ENCODE results near the gene ADGRG6.

ADGRG6 gene

GRCh38 chr6:142349215-142349823 lies 47.5 kb downstream of the ADGRG6 start:
- DNase-seq (ENCODE audit: low spot score) = no peak

DNA sequence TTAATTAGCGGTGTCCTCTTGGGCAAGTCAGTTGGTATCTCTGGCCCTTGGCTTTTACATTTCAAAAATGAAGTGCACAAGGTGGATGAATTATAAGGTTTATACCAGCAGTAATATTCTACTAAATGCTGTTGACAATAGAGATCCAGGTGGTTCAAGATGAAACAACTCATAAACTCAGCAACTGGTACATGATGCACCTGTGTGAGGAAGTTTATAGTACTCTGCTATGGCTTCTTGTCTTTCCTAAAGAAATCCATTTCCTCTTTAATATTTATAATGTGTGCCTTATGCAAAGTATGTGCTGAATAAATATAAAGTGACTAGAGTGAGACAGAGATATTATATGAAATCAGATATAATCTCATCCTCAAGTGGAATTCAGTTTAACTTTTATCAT lies 48.5 kb downstream of the ADGRG6 start:
- DNase-seq (ENCODE audit: low spot score) = no peak

- no peak for DNase-seq (ENCODE audit: low spot score)
Measured at GRCh38 chr6:142353690-142354089, 51.9 kb downstream of the ADGRG6 start.

GRCh38 chr6:142354650-142355049 lies 52.8 kb downstream of the ADGRG6 start:
- no peak for DNase-seq (ENCODE audit: low spot score)

DNA sequence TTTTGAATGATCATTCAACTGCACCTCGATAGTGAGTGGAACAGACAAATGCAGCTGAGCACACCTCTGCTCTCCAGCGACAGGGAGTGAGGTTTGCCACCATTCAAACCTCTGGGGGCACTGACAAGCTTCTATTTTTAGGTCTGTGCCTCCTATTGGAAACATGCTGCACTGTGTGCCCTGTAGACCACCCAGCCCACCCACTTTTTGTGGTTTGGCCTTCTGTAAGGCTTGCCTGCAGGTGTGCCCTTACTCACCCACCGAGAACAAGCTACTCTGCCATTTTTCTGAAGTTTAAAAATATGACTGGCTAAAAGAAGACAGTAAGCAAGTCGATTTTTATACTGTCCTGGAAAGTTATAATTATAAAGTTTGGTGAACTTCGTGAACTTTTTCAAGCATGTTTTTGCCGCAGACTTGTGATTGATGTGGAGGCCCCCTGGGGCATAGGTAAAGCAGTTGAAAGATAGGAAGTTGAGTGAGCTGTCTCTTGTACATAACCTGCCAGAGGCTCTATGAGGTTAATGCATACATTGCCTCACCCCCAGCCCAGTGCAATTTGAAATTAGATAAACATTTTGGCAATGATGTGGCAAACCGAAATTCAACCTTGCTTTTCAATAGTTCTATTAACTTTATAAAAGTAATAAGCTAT lies 53.8 kb downstream of the ADGRG6 start:
- no peak for DNase-seq (ENCODE audit: low spot score)

DNA sequence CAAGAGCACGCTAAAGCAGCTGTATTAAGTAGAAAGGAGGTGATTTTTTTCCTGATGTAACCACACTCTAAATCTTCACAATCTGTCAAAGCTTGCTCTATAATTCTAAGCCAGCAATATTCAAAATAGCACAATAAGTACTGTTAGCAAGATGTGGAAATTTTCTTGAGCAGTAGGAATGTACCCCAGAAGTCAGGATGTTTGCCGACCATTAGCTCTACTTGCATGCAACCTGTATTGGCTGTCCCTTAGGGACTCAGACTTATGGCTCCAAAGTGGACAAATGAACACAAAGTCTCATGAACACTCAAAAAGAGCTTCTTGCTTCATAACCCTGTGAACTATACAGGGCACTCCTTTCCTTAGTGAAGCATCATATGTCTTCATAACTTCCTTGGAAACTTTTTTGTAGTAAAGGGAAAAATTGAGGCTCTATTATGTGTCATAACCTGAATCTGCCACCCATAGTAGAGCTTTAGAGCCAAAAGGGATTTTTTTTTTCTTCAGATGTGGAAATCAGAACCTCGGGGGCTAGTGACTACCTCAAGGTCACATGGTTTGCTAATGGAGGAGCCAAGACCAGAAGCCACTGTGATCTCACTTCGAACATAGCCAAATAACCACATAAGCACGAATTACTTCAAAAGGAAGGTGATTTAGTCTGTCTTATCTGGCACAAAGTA lies 54.5 kb downstream of the ADGRG6 start:
- DNase-seq (ENCODE audit: low spot score) = no peak

DNA sequence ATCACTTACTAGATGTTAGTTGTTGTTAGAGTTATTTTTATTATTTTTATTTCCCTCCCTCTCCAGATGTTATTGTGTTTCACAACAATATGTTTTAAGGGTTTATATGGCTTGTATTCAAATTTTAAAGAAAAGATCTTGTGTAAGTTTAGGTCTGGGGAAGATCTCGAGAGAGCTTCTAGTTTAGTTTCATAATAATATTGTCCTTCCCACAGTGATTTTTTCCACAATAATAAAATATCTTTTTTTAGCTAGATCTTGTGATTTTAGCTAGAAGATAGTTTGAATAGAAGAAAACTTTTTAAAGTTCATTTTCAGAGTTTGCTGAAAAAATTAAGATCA lies 55.0 kb downstream of the ADGRG6 start:
- DNase-seq (ENCODE audit: low spot score) = no peak

DNA sequence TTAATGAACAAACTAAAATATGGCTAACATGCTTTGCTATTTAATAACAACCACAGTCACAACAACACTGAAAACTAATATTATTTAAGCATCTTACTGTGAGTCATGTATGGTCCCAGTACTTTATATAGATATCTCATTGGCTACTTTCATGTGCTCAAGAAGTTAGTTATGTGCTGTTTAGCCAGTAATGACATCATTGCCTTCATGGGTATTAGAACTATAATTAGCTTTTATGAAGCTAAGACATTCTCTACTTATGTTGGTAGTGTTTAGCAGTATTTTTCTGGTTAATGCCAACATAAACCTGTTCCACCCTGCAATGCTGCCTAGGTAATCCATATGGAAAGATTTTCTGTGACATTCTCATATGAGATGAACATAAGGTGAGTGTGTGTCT lies 56.1 kb downstream of the ADGRG6 start:
- no peak for DNase-seq (ENCODE audit: low spot score)

DNA sequence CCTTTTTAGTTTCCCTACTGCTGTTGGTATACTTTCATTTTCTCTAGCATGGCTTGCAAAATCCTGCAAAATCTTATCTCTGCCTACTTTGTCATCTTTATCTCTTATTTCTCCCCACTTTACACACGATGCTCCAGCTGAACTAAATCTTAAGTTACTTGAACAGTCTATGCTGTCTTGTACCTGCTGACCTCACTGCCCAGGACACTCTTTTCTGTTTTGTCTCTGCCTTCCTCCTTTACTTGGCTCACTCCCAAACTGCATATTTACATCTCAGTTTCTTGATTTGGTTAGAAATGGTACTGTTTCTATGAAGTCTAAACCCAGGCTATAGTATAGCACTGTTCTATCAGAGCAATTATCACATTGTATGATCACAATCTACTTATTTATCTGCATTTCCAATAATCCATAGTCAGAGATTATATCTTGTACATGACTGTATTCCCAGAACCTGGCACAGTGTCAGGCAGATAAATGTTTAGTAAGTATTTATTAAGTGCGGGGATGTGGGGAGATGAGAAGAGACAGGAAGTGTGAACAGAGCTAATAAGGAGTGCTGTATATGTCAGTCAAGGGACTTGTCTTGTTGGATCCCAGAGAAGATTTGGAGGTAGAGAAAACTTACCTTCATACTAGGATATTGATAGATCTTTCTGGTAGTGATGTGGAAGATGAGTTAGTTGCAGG lies 57.6 kb downstream of the ADGRG6 start:
- DNase-seq (ENCODE audit: low spot score) = no peak

DNA sequence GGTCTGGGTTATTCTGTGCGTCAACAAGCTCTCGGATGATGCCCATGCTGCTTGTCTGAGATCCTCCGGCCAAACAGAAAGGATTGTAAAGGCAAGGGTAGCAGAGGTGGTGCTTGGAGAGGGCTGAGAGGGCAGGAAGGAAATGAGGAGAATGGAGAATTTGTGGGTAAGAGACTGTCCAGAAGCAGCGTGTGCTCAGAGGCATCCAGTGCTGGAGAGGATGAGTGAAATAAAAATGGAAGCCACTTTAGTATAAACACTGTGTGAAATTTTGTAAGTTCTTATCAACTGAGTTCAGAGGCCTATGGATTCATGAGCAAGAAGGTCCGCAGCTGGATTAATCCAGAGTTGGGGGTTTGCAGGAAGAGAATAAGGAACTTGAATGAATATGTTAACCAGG lies 59.5 kb downstream of the ADGRG6 start:
- no peak for DNase-seq (ENCODE audit: low spot score)

GRCh38 chr6:142361779-142362750 lies 60.3 kb downstream of the ADGRG6 start:
- no peak for DNase-seq (ENCODE audit: low spot score)

DNA sequence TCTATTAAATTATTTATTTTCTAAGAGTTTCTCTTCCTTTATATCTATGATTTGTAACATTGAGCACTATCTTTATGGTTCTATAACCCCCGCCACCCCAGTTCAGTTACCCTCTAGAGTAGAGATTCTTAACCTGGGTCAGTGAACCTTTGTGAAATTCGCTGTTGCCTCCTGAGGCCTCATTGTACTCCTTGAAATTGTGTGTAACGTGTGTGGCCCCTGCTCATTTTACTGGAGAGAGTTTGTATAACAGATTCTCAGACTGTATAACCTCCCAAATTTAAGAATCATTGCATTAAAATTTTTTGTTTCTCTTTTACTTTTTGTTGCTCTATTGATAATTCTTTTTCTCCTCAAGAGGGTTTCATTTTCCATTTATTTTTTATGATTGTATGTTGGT lies 65.3 kb downstream of the ADGRG6 start:
- DNase-seq (ENCODE audit: low spot score) = no peak

- no peak for DNase-seq (ENCODE audit: low spot score)
Measured at GRCh38 chr6:142367501-142368018, 65.8 kb downstream of the ADGRG6 start.

DNA sequence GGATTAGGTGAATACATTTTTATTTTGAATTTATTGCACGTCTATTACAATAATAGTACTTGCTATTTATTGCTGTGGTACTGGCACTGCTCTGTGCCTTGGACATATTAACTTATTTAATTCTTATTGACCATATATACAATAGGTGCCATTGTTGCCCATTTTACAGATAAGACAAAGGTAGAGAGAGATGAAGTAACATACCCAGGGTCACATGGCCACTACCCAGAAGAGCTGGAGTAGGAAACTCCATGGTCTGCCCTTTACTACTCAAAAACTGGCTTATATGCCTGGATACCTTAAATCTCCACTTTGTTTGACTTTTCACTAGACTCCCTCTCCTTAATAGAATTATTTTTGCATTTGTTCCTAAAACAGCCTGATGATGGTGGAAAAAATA lies 67.5 kb downstream of the ADGRG6 start:
- DNase-seq (ENCODE audit: low spot score) = no peak

- DNase-seq (ENCODE audit: low spot score) = no peak
Measured at GRCh38 chr6:142372348-142372747, 70.5 kb downstream of the ADGRG6 start.

DNA sequence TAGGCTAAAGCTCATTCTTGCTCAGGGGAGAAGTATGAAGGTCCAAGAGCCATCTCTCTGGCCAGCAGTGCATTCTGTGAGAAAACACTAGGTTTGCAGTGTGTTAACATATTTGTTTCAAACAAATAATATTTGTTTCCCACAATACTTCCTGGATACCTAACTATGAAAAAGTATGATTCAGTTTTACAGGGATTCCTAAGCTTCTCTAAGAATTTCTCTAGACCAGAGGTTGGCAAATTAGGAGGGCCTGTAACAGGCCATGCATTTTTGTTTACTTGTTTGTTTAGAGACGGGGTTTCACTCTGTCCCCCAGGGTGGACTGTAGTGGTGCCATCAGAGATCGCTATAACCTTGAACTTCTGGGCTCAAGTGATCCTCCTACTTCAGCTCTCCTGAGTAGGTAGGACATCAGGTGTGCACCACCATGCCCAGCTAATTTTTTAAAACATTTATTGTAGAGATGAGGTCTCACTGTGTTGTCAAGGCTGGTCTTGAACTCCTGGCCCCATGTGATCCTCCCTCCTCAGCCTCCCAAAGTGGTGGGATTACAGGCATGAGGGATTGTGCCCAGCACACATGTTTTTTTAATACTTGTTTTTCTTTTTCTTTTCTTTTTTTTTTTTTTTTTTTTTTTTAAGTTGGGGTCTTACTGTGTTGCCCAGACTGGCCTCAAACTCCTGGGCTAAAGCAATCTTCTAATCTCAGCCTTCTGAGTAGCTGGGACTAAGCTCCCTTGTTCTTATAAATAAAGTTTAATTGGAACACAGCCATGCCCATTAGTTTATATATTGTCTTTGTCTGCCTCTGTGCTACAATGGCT lies 71.7 kb downstream of the ADGRG6 start:
- no peak for DNase-seq (ENCODE audit: low spot score)

DNA sequence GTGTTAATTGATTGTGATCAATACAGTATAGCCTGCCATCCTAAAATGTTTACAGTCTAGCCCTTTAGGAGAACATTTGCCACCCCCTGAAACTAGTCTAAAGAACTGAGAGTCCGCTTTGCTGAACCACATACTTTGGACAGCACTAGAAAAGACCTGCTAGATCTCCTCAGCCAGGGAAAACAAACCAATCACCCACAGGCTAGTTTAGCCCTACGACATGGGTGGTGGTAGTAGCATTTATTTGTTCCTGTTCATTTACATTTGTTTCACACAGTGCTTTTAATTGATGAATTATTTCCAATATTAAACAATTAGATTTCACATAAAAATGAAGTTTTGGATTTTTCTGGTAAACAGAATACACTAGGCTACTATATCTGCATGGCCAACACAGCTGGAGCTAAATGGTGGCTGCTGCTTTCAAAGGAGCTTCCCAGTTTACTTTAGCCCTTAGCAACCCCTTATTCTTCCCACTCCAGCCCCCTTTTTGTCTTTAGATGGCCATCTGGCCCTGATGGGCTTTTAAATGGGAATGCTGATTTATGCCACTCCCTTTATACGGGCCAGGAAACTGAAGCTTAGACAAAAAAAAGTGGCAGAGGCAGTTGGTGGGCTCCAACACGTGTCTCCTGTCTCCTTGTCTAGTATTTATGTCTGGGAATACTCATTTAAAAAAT lies 72.4 kb downstream of the ADGRG6 start:
- DNase-seq (ENCODE audit: low spot score) = no peak

GRCh38 chr6:142374965-142375733 lies 73.3 kb downstream of the ADGRG6 start:
- no peak for DNase-seq (ENCODE audit: low spot score)

- no peak for DNase-seq (ENCODE audit: low spot score)
Measured at GRCh38 chr6:142376115-142376514, 74.3 kb downstream of the ADGRG6 start.
